Stimulated activated CD8-positive, alpha-beta memory T cell treated with anti-CD3 and anti-CD28 coated beads, Interleukin-4, amount 100 ng/mL, for 24 hours (primary cell): ENCODE results near the gene ACSS1.

Source experiments
- DNase-seq: peaks from one replicate; pipeline ENCODE4 v3.0.0-alpha.2; 2020; ENCODE audit warnings: low read depth

Gene ACSS1

DNA sequence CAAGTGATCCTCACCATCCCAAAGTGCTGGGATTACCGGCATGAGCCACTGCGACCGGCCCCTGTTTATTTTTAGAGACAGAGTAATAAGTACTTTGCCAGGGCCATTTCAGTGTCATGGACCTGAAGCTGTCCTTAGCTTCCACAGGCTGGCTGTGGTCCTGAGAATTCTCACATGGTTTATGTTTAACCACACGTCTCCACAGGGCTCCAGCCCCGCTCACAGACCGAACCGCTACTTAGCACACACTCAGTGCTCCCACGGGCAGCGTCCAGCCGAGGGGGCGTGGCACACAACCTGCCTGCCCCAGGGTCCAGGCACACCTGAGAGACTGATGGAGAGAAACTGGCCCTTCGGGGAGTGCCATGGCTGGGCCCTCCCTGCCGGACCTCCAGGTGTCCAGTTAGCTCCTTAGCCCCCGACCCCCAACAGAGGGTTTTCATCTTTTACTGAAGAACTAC lies 11.7 kb downstream of the ACSS1 start:
- DNase-seq, result no peak

- no peak for DNase-seq
Measured at GRCh38 chr20:25045343-25045712, 12.6 kb downstream of the ACSS1 start.

DNA sequence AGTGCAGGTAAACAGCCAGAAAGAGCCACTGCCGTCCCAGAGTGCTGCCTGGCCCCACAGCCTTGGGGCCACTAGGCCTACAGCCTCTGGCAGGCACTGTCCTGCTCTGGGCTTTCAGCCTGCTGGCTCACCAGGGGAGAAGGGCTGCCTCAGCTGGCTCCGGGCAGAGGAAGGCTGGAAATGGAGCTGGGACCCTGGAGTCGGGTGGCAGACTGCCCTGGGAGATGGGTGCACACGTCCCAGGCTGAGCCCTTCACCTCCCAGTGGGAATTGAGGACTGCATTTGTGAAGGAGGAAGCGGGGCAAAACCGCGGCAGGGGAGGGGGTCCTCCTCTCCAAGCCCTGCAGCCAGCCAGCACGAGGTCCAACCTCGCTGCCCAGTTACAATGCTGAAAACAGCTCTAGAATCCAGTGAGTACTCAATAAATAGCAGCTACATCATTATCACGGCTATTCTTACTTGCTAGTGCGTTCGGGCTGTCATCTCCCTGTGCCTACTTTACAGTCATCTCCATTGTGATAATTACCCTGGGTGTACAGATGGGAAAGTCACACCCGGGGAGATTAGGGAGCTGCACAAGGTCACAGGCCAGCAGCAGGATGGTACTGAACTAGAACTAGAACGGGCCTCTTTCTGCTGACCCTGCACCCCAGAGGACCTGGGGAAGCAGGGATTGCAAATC lies 13.1 kb downstream of the ACSS1 start:
- no peak for DNase-seq

- DNase-seq, result no peak
Measured at GRCh38 chr20:25044261-25044560, 13.7 kb downstream of the ACSS1 start.

DNA sequence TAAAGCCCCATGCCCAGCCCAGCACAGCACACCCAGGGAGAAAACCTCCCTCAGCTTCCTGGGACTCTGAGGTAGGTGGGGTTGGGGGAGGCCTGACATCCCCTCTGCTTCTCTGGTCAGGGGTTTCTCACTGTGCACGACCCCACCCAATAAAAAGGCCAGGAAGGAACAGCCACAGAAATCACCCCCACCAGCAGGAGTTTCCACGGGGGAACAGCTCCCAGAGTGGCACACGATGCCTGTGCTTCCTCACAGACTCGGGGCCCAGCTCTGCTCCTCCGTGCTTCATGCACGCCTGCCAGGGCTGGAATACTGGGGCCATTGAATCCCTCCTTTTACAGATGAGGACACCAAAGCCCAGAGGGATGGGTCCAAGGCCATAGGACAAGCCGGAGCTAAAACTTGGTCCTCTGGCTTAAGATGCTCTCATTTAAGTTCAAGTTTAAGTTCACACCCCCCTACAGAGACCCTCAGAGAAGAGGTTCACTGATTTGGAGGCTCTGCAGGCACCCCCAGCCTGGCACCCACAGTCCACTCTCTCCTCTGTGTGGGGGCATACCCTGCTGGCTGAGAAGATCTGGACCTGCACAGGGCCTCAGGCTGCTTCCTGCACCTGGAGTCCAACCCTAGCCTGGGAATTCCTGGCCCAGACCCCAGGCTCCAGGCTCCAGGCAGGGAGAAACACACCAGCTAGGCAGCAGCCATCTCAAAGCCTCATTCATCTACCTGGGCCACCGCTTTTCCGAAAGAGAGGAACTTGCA lies 14.3 kb downstream of the ACSS1 start:
- no peak for DNase-seq

DNA sequence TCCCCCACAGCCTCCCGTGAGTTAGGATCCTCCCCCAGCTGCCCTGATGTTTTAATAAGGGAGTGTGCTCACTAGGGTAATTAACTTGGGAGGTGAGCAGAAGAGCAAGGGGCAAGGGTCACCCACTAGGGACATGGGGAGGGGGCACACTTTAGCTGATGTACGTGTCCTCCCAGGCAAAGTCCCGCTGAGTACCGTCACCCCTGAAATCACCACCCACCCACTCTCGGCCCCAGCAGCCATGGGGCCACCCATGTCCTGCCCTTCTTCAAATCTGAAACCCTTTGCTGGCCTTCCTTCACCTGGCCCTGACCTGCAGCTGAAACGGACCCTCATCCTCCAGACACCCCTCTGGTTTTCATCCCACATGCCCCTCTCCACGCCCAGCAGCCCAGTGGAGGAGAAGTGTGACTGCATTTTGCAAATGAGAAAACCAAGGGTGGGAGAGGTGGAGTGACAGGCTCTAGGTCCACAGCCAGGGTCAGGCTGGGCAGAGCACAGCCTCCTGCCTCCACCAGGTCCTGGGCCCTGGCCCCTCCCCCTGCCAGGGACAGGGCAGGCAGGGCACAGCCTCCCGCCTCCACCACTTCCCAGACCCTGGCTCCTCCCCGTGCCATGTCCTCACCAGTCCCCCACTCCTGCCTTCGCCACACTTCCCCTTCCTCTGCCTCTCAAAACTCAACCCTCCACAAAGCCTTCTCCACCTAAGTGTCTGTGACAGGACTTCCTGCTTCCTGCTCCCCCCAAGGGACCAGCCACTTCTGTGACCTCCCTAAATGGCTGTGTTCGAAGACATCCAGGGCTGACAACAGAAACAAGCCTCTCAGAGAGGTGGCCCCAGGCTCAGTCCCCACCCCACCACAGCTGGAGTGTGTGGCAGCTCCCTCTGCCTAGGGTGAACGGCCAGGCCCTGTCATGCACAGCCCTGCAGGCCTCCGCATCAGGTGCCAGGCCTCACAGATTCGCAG lies 15.1 kb downstream of the ACSS1 start:
- peak; percentile 10 for DNase-seq

GRCh38 chr20:25041813-25042530 lies 16.0 kb downstream of the ACSS1 start:
- DNase-seq, result no peak

DNA sequence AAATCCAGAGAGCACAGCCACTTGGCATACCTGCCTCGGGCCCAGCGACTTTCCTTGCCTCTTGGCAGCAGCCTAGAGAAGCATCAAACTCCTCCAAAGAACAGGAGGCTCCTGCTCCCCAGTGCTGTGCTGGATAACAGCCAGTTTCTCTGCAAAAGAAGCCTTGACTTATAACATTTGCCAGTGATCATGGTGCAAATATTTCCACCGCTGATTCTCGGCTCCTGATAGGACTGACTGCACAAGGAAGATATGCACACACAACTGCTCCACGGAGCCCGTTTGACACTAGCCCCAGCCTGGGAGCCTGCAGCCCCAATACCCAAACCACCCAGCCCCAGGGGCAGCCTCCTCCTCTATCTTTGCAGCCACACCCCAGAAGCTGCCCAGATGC lies 17.5 kb downstream of the ACSS1 start:
- no peak for DNase-seq

DNA sequence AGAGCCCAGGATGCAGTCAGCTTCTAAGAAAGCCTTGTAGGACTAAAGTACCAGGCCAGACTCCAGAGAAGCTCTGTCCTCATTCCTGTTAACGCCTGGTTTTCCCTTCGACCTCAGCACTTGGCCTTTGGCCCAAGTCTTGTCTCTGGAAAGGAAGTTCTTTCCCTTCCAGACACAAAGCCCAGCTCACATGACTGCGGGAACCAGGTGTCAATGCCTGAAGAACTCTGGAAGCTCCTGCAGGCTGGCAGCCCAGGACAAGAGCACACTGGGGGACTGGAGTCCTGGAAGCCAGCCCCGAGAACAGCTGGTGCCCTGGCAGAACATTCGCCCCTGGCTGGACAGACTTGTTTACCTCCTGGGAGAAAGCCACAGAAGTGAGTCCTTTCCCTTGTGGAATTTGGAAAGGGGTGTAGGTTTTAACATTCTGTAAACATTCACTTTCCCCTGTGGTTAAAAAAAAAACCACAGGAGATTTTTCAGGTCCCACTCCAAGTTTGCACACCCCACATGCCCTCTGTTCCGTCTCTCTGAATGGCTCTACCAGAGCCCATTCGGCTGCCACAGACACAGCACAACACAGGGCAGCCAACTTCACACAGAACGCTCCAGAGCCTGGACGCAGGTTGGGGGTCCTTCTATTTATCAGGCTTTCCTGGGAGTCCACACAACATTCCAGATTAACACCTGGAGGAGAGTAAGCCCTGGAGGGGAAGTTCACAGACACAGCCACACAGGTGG lies 18.1 kb downstream of the ACSS1 start:
- no peak for DNase-seq

GRCh38 chr20:25038591-25039015 lies 19.3 kb downstream of the ACSS1 start:
- no peak for DNase-seq

DNA sequence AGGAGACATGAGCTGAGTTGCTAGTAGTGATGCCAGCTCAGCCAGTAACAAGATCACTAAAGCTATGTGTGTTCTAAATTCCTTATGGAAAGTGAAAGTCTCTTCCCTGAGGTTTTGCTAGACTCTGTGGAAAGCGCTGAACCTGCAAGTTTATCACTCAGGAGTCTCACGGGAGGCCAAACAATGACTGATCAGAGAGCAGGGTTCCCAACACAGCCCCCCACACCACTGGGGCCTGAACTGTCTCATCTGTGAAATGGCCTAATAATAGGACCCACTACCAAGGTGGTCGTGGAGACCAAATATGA lies 19.9 kb downstream of the ACSS1 start:
- no peak for DNase-seq

- no peak for DNase-seq
Measured at GRCh38 chr20:25037288-25038102, 20.4 kb downstream of the ACSS1 start.

GRCh38 chr20:25036331-25036936 lies 21.5 kb downstream of the ACSS1 start:
- DNase-seq, result no peak

GRCh38 chr20:25035921-25036320 lies 22.0 kb downstream of the ACSS1 start:
- no peak for DNase-seq

DNA sequence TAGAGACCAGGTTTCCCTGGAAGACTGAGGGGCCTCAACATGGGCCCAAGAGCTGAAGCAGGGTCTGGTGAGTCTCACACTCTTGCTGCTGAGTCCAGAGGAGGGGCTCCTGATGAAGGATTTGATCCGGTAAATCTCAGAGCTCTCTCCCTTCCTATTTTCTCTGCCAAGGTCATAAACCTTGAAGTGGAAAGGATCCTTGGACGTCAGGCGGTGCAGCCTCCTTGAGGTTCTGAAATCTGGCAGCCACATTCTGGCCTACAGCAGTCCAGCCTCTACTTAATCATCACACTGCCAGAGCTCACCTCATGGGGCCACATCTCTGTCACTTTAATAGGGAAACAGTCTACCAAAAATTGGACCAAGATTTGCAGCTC lies 24.0 kb downstream of the ACSS1 start:
- no peak for DNase-seq

DNA sequence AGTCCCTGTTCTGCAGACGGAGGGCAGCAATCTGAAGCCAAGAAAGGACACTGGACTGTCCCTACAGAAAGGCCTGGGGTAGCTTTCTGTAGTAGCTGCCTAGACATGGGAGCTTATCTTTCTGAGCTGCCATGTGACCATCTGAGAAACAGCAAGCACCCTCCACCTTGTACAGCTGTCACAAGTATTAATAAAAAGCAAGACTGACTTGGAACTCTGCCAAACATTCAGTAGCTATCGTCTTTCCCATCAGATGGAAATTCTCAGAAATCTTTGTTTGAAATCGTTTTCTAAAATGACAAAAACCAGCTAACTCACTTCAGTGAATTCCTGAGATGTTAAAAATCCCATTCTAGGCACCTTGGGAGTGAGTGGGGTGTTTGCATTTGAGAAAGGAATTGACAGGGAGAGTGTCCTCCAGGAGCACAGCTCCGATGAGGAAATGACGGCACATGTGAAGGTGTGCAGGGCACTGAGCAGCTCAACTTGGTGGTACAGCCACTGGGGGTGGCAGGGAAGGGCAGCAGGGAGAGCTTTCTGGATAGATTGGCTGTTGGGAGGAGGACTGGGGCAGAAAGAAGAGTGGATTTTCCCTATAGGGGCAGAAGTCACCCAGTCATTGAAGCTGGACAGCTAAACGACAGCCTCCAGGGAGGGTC lies 24.5 kb downstream of the ACSS1 start:
- no peak for DNase-seq

DNA sequence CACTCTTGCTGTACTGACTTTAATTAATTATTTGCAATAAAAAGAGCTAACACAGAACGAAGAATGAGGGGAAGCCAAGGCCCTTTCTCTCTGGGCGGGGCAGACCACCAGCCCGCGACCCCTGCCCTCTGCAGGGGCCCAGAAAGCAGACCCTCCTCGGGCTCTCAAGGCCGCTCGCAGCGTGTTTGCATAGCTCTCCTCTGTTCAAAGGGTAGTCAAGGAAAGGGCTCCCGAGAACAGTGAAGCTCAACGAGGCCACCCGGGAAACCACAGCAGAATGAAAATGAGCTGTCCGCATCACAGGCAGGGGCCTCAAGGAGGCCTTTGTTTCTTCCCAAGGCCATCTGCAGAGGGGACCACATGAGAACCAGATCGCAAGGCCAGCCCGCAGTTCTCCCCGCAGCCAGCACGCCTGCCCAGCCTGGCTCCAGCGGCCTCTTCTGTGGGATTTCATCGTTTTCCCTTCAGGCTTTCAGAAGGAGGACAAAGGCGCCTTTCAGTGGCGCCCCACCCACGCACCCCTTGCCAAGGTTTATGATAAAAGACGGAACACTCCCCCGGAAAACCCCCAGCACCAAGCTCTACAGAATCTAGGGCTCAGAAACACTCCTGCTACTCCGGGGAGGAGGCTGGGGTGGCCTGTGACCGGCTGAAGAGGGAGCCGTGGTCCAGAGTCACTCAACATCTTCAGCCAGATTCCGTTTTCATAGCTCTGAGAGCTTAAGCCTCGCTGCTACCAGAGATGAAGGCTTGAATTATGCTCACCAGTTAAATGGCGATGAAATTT lies 25.3 kb downstream of the ACSS1 start:
- no peak for DNase-seq

DNA sequence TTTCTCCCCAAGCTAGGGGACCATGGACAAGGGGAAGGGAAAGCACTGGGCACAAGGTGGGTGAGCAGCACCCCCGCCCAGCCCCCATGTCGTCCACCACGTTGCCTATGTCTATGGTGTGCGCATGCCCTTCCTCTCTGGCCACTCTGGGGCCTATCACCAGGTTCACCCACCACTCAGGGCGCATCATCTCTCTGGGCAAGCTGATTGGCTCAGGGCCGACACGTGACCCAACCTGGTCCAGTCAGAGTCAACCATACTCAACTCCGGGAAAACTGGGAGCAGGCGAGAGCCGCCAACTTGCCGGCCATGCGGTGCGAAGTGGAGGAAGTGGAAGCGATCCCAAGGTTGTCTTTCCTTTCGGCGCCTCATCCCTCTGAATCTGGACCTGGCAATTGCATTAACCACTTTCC lies 25.9 kb downstream of the ACSS1 start:
- DNase-seq, result no peak

DNA sequence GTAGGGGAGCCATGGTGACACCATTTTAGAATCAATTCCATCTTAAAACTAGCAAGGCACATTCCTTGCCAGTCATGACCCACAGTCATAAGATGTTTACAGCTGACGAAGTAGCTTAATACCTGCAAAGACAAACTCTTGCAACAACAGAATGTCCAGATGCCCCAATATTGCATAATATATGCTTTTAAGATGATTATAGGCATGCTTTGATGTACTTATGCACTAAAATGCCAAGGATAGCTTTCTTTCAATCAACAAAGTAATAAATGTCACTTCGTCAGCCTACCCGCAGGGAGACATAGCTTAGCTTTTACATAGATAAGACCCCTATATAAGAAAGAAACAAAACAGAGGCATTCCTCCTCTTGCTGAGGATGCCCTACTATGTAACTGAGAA lies 26.7 kb downstream of the ACSS1 start:
- no peak for DNase-seq
